HEK293 (cell line): ENCODE results near the gene NUCKS1.
A peak's percentile ranks its signal among the peaks of the same experiment; 100 is the strongest.

Source experiments
- CTCF ChIA-PET: fragments of 350-600 bp; formaldehyde crosslinking; extraction: SDS; loops from one replicate; lab custom pipeline; 2021; ENCODE audit warnings: antibody characterized with exemption; lab: Yijun Ruan, JAX
- POLR2A ChIA-PET: fragments of 300-600 bp; formaldehyde crosslinking; extraction: SDS; loops from one replicate; lab custom pipeline; 2020; ENCODE audit warnings: antibody characterized with exemption, inconsistent platforms; lab: Yijun Ruan, JAX
- H3K27ac ChIP-seq: fragments of 200-500 bp; sonication (Bioruptor generic); 2 replicates; pipeline ENCODE4 v1.5.1; 2014; ENCODE audit warnings: low read depth, low read length, control low read depth, inconsistent platforms; ENCODE audit errors: extremely low read depth
- H3K36me3 ChIP-seq, 2 experiments: fragments of 200-500 bp in 1 of 2; sonication (Bioruptor generic) in 1 of 2; 1 replicate in 1 of 2; 2 replicates in 1 of 2; pipeline ENCODE4 v1.5.1; 2014 to 2017; ENCODE audit warnings: inconsistent platforms in 2 of 2, low read length in 2 of 2; ENCODE audit not compliant: control insufficient read depth in 2 of 2, insufficient read depth in 1 of 2
- H3K4me1 ChIP-seq: fragments of 200-500 bp; sonication (Bioruptor generic); 2 replicates; pipeline ENCODE4 v1.5.1; 2014; ENCODE audit warnings: mild to moderate bottlenecking, low read length, inconsistent platforms; ENCODE audit not compliant: control insufficient read depth, insufficient read depth
- H3K4me3 ChIP-seq: 2 replicates; pipeline ENCODE4 v1.5.1; 2011; ENCODE audit warnings: low read depth, mild to moderate bottlenecking, control low read depth, low read length, moderate library complexity
- H3K9me3 ChIP-seq: fragments of 200-500 bp; sonication (Bioruptor generic); 2 replicates; pipeline ENCODE4 v1.5.1; 2014; ENCODE audit warnings: low read depth, low read length, inconsistent platforms; ENCODE audit not compliant: control insufficient read depth, insufficient read depth
- KLF9 ChIP-seq: fragments of 450-650 bp; formaldehyde crosslinking; IDR thresholded peaks from 2 replicates; pipeline ENCODE4 v1.5.1; 2016; ENCODE audit warnings: missing biosample characterization, missing genetic modification characterization, low read depth
- MEIS1 ChIP-seq: sonication (generic); formaldehyde crosslinking; IDR thresholded peaks from 2 replicates; pipeline ENCODE4 v1.8.1; 2022; ENCODE audit warnings: missing genetic modification reagents, mild to moderate bottlenecking, borderline replicate concordance
- MZF1 ChIP-seq: fragments of 450-650 bp; formaldehyde crosslinking; IDR thresholded peaks from 2 replicates; pipeline ENCODE4 v1.5.1; 2017; ENCODE audit warnings: missing biosample characterization, missing genetic modification characterization, borderline replicate concordance
- TRIM28 ChIP-seq: IDR thresholded peaks from 2 replicates; pipeline ENCODE4 v1.6.1; 2011; ENCODE audit warnings: low read length, control low read depth, borderline replicate concordance
- ZBTB1 ChIP-seq: fragments of 450-650 bp; formaldehyde crosslinking; IDR thresholded peaks from 2 replicates; pipeline ENCODE4 v1.5.1; 2016; ENCODE audit warnings: missing biosample characterization, missing genetic modification characterization
- ZNF16 ChIP-seq: fragments of 450-650 bp; formaldehyde crosslinking; IDR thresholded peaks from 2 replicates; pipeline ENCODE4 v1.5.1; 2016; ENCODE audit warnings: low read depth, missing biosample characterization, missing genetic modification characterization
- ZNF214 ChIP-seq: fragments of 450-650 bp; formaldehyde crosslinking; IDR thresholded peaks from 2 replicates; pipeline ENCODE4 v1.5.1; 2017; ENCODE audit warnings: missing biosample characterization, mild to moderate bottlenecking, missing genetic modification characterization, borderline replicate concordance
- ZNF302 ChIP-seq: fragments of 450-650 bp; formaldehyde crosslinking; IDR thresholded peaks from 2 replicates; pipeline ENCODE4 v1.5.1; 2016; ENCODE audit warnings: missing biosample characterization, missing genetic modification characterization, low read depth
- ZNF366 ChIP-seq: fragments of 450-650 bp; formaldehyde crosslinking; conservative IDR thresholded peaks from 2 replicates; pipeline ENCODE4 v1.5.1; 2016; ENCODE audit warnings: missing biosample characterization, missing genetic modification characterization
- ZNF394 ChIP-seq: fragments of 450-650 bp; formaldehyde crosslinking; IDR thresholded peaks from 2 replicates; pipeline ENCODE4 v1.5.1; 2016; ENCODE audit warnings: missing biosample characterization, missing genetic modification characterization, mild to moderate bottlenecking, moderate library complexity, borderline replicate concordance
- ZNF600 ChIP-seq: fragments of 450-650 bp; formaldehyde crosslinking; IDR thresholded peaks from 2 replicates; pipeline ENCODE4 v1.5.1; 2016; ENCODE audit warnings: missing biosample characterization, missing genetic modification characterization
- ZNF830 ChIP-seq: fragments of 450-650 bp; IDR thresholded peaks from 2 replicates; pipeline ENCODE4 v1.5.0; 2018; ENCODE audit warnings: missing biosample characterization, missing genetic modification characterization, low read depth, mild to moderate bottlenecking, moderate library complexity
- TF ChIP-seq, protein P1 (sequence below): fragments of 450-650 bp; formaldehyde crosslinking; IDR thresholded peaks from 2 replicates; pipeline ENCODE4 v1.5.1; 2016; ENCODE audit warnings: missing biosample characterization, missing genetic modification characterization
- TF ChIP-seq, protein P2 (sequence below): fragments of 450-650 bp; formaldehyde crosslinking; IDR thresholded peaks from 2 replicates; pipeline ENCODE4 v1.5.1; 2017; ENCODE audit warnings: missing biosample characterization, missing genetic modification characterization
- TF ChIP-seq, protein P3 (sequence below): fragments of 450-650 bp; formaldehyde crosslinking; IDR thresholded peaks from 2 replicates; pipeline ENCODE4 v1.5.1; 2017; ENCODE audit warnings: missing biosample characterization, missing genetic modification characterization
- TF ChIP-seq, protein P4 (sequence below): fragments of 450-650 bp; formaldehyde crosslinking; optimal IDR thresholded peaks from 2 replicates; pipeline ENCODE3; 2016; ENCODE audit warnings: missing biosample characterization, mild to moderate bottlenecking, missing genetic modification characterization
- TF ChIP-seq, protein P5 (sequence below): fragments of 450-650 bp; formaldehyde crosslinking; IDR thresholded peaks from 2 replicates; pipeline ENCODE4 v1.5.1; 2016; ENCODE audit warnings: missing biosample characterization, missing genetic modification characterization, borderline replicate concordance

NUCKS1 gene

DNA sequence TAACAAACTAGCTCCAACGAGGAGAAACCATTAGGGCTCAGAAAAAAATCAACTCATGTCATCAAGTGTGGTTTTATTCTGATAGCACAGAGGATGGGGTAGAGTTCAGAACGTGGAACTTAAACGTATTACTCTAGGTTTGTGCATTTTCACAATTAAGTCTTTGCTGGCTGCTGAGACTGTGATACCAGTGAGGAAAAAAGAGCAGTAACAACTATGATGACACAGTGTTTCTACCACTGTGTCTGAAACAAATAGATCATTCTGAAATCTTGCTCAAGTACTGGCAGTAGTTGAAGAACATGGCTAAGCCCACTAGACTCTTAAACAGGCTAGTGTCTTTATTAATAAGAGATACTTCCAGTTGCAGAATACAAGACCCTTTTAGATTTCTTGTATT, 31.0 kb downstream of the NUCKS1 start:
- CTCF ChIA-PET: interaction anchor here (9.2 kb wide), 1 partner anchor 7 kb away, joined by 94 read pairs; no protein-coding TSS in a partner anchor

DNA sequence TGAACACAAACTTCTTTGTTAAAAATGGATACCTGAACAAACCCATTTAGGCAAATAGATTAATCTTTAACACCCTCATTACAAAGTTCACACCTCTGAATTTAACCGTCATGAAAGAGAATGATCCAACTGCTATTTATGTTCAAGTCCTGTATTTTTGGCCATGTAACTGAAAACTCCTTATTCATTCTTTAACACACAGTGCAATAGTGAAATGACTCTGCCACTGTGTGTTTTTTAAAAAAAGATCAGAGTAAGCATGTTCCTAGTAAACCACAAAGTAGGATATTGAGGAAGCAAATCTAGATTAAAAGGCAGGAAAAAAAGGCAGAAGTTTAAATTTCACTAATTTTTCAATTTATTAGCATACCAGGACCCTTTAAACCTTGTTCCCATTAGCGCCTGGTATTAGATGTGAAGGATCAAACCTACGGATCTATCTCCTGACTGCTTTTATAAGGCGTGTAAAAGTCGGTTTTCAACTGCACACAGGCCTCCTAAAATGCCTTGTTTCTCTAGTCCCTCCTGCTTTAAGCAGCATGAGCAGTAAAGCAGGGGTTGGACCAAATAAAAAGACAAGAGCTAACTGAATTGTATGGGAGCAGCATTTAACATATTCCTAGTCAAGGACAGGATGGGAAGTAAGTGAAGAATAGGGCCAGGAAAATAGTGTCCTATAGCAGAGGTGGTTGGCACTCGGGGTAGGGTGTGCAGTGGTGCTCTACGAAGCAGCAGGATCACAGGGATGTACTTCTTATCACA, 33.4 kb downstream of the NUCKS1 start:
- Histone ChIP-seq H3K27ac (no peak overlapping the region), H3K36me3 (peaks cover 54 to 77% of the 10 kb centered on the region in 2 experiments), H3K4me1 (peaks cover 7% of the 10 kb centered on the region), H3K9me3 (no peaks in the 10 kb centered on the region), H3K4me3 (no peak overlapping the region)
- no peak for TF ChIP-seq ZNF16
- no peak for TF ChIP-seq TRIM28
- peak; percentile 66; the same call in 1 of the 2 replicates for TF ChIP-seq ZNF600 (tag by site-specific recombination)
- TF ChIP-seq ZBTB1 (tag by site-specific recombination): no peak
- TF ChIP-seq, protein P1, sequence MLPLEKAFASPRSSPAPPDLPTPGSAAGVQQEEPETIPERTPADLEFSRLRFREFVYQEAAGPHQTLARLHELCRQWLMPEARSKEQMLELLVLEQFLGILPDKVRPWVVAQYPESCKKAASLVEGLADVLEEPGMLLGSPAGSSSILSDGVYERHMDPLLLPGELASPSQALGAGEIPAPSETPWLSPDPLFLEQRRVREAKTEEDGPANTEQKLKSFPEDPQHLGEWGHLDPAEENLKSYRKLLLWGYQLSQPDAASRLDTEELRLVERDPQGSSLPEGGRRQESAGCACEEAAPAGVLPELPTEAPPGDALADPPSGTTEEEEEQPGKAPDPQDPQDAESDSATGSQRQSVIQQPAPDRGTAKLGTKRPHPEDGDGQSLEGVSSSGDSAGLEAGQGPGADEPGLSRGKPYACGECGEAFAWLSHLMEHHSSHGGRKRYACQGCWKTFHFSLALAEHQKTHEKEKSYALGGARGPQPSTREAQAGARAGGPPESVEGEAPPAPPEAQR (tag by site-specific recombination): no peak
- TF ChIP-seq, protein P2, sequence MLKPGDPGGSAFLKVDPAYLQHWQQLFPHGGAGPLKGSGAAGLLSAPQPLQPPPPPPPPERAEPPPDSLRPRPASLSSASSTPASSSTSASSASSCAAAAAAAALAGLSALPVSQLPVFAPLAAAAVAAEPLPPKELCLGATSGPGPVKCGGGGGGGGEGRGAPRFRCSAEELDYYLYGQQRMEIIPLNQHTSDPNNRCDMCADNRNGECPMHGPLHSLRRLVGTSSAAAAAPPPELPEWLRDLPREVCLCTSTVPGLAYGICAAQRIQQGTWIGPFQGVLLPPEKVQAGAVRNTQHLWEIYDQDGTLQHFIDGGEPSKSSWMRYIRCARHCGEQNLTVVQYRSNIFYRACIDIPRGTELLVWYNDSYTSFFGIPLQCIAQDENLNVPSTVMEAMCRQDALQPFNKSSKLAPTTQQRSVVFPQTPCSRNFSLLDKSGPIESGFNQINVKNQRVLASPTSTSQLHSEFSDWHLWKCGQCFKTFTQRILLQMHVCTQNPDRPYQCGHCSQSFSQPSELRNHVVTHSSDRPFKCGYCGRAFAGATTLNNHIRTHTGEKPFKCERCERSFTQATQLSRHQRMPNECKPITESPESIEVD: peak; percentile 30; the same call in 1 of the 2 replicates
- ChIA-PET POLR2A (no interaction called here), CTCF (no interaction called here)

More for the DNA sequence above, 31.0 kb downstream of the NUCKS1 start:
- no peaks in the 10 kb centered on the region for H3K9me3 ChIP-seq
- H3K27ac ChIP-seq: no peak overlapping the region
- TF ChIP-seq, protein P3, sequence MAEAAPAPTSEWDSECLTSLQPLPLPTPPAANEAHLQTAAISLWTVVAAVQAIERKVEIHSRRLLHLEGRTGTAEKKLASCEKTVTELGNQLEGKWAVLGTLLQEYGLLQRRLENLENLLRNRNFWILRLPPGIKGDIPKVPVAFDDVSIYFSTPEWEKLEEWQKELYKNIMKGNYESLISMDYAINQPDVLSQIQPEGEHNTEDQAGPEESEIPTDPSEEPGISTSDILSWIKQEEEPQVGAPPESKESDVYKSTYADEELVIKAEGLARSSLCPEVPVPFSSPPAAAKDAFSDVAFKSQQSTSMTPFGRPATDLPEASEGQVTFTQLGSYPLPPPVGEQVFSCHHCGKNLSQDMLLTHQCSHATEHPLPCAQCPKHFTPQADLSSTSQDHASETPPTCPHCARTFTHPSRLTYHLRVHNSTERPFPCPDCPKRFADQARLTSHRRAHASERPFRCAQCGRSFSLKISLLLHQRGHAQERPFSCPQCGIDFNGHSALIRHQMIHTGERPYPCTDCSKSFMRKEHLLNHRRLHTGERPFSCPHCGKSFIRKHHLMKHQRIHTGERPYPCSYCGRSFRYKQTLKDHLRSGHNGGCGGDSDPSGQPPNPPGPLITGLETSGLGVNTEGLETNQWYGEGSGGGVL (tag by site-specific recombination): no peak
- TF ChIP-seq, all 188 proteins: peak for 0
- Histone ChIP-seq H3K4me1 (peaks cover 7% of the 10 kb centered on the region), H3K4me3 (no peak overlapping the region), H3K36me3 (peaks cover 74 to 92% of the 10 kb centered on the region in 2 experiments)
- POLR2A ChIA-PET: no interaction called here

DNA sequence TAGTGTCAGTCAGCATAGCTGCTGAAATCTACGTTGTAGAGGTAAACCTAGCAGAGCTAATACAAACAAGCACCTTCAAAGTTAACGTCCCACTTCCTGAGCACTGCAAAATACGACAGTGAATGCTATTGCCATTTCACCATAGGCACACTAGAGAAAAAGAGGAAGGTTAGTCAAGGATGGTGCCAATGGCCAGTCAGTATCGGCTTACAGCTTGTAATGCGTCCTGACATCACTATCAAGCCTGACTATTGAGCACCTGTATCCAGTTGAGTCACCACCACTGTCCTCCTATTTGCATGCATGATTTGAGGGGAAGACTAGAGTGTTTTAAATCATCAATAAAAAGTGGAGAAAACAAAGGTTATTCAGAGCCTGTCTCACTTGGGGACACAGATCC, 34.4 kb downstream of the NUCKS1 start:
- Histone ChIP-seq H3K4me1 (peaks cover 7% of the 10 kb centered on the region), H3K4me3 (no peak overlapping the region), H3K36me3 (peaks cover 45 to 73% of the 10 kb centered on the region in 2 experiments), H3K9me3 (no peaks in the 10 kb centered on the region), H3K27ac (no peak overlapping the region)
- ChIA-PET CTCF (interaction anchor here (0.7 to 10.0 kb wide), 3 partner anchors 58 to 191 kb away, joined by 3 to 359 read pairs (median 4); no protein-coding TSS in a partner anchor), POLR2A (no interaction called here)
- no peak for TF ChIP-seq KLF9
- no peak for TF ChIP-seq ZNF394
- TF ChIP-seq ZNF302: no peak
- TF ChIP-seq, protein P4, sequence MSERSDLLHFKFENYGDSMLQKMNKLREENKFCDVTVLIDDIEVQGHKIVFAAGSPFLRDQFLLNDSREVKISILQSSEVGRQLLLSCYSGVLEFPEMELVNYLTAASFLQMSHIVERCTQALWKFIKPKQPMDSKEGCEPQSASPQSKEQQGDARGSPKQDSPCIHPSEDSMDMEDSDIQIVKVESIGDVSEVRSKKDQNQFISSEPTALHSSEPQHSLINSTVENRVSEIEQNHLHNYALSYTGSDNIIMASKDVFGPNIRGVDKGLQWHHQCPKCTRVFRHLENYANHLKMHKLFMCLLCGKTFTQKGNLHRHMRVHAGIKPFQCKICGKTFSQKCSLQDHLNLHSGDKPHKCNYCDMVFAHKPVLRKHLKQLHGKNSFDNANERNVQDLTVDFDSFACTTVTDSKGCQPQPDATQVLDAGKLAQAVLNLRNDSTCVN: no peak
- TF ChIP-seq, protein P5, sequence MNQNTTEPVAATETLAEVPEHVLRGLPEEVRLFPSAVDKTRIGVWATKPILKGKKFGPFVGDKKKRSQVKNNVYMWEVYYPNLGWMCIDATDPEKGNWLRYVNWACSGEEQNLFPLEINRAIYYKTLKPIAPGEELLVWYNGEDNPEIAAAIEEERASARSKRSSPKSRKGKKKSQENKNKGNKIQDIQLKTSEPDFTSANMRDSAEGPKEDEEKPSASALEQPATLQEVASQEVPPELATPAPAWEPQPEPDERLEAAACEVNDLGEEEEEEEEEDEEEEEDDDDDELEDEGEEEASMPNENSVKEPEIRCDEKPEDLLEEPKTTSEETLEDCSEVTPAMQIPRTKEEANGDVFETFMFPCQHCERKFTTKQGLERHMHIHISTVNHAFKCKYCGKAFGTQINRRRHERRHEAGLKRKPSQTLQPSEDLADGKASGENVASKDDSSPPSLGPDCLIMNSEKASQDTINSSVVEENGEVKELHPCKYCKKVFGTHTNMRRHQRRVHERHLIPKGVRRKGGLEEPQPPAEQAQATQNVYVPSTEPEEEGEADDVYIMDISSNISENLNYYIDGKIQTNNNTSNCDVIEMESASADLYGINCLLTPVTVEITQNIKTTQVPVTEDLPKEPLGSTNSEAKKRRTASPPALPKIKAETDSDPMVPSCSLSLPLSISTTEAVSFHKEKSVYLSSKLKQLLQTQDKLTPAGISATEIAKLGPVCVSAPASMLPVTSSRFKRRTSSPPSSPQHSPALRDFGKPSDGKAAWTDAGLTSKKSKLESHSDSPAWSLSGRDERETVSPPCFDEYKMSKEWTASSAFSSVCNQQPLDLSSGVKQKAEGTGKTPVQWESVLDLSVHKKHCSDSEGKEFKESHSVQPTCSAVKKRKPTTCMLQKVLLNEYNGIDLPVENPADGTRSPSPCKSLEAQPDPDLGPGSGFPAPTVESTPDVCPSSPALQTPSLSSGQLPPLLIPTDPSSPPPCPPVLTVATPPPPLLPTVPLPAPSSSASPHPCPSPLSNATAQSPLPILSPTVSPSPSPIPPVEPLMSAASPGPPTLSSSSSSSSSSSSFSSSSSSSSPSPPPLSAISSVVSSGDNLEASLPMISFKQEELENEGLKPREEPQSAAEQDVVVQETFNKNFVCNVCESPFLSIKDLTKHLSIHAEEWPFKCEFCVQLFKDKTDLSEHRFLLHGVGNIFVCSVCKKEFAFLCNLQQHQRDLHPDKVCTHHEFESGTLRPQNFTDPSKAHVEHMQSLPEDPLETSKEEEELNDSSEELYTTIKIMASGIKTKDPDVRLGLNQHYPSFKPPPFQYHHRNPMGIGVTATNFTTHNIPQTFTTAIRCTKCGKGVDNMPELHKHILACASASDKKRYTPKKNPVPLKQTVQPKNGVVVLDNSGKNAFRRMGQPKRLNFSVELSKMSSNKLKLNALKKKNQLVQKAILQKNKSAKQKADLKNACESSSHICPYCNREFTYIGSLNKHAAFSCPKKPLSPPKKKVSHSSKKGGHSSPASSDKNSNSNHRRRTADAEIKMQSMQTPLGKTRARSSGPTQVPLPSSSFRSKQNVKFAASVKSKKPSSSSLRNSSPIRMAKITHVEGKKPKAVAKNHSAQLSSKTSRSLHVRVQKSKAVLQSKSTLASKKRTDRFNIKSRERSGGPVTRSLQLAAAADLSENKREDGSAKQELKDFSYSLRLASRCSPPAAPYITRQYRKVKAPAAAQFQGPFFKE (tag by site-specific recombination): no peak
- no peak for TF ChIP-seq ZNF214 (tag by site-specific recombination)
- TF ChIP-seq ZNF830 (tag by site-specific recombination): no peak
- peak; percentile 63 for TF ChIP-seq ZNF366 (tag by site-specific recombination)
- no peak for TF ChIP-seq MZF1 (tag by site-specific recombination)
- no peak for TF ChIP-seq MEIS1 (CRISPR knock-in tag)
